22Rv1 (cell line): ENCODE measurements around the gene PRKCG.

Experiments
- CTCF ChIP-seq: fragments of 450-650 bp; IDR thresholded peaks from 2 replicates; pipeline ENCODE4 v1.5.1; 2017; ENCODE audit warnings: mild to moderate bottlenecking
- ZFX ChIP-seq: fragments of 450-650 bp; IDR thresholded peaks from 2 replicates; pipeline ENCODE4 v1.6.1; 2017; ENCODE audit warnings: antibody characterized with exemption, borderline replicate concordance

- TF ChIP-seq CTCF (no peak), ZFX (no peak)
Measured at GRCh38 chr19:53898166-53898565, 16.2 kb downstream of the PRKCG start.
